Testis (tissue), 2 donors: ENCODE results near the gene ZNF503.

Experiments used
- CTCF ChIP-seq, 3 experiments: fragments of 450-650 bp in 2 of 3; fragments of 200-600 bp in 1 of 3; sonication (generic) in 1 of 3; IDR thresholded peaks; one replicate each; pipeline ENCODE4 v1.5.1; 2016 to 2019; ENCODE audit warnings: antibody characterized with exemption in 3 of 3, mild to moderate bottlenecking in 2 of 3, moderate library complexity in 1 of 3
- POLR2A ChIP-seq: fragments of 450-650 bp; IDR thresholded peaks from one replicate; pipeline ENCODE4 v1.6.1; 2017; ENCODE audit warnings: antibody characterized with exemption, mild to moderate bottlenecking, moderate library complexity

- no peak for TF ChIP-seq CTCF (IDR thresholded peaks at IDR 0.05)
- TF ChIP-seq POLR2A = no peak
These were observed 28.6 kb upstream of the ZNF503 start for GRCh38 chr10:75430000-75430763.
